ENCODE results near the gene GUF1. TPM values are rescaled to one million over a fixed set of nuclear protein-coding genes. Genes with fewer than 3 reads are reported as not detected.

Gene GUF1
- total RNA-seq = 15.2 and 15.6 TPM in 2 replicates

GRCh38 chr4:44678094-44679041, at the start of gene GUF1:
Gene GUF1, plus strand, starts transcription at chr4:44678420. Its CDS starts 203 bp downstream, at chr4:44678623.

GRCh38 chr4:44651425-44651824, 26.8 kb upstream of the GUF1 start, which contains the start of gene YIPF7:
Gene YIPF7, minus strand, starts transcription at chr4:44651625. Its CDS starts 1,525 bp downstream, at chr4:44650100.

GRCh38 chr4:44726038-44726871, 48.0 kb downstream of the GUF1 start, which contains the start of gene GNPDA2:
Gene GNPDA2, minus strand, starts transcription at chr4:44726556. Its CDS starts 4,349 bp downstream, at chr4:44722207.

Other genes starting within 250 kb of the GUF1 start
- gene KCTD8, start 229.6 kb upstream of the GUF1 start, total RNA-seq = 2.1 and 6.9 TPM in 2 replicates
- gene YIPF7, start 26.8 kb upstream of the GUF1 start, total RNA-seq = not detected in 2 replicates
- 27.5 and 30.0 TPM in 2 replicates for gene GNPDA2, start 48.1 kb downstream of the GUF1 start, total RNA-seq